ENCODE results near the gene PSMB5.

PSMB5 gene

DNA sequence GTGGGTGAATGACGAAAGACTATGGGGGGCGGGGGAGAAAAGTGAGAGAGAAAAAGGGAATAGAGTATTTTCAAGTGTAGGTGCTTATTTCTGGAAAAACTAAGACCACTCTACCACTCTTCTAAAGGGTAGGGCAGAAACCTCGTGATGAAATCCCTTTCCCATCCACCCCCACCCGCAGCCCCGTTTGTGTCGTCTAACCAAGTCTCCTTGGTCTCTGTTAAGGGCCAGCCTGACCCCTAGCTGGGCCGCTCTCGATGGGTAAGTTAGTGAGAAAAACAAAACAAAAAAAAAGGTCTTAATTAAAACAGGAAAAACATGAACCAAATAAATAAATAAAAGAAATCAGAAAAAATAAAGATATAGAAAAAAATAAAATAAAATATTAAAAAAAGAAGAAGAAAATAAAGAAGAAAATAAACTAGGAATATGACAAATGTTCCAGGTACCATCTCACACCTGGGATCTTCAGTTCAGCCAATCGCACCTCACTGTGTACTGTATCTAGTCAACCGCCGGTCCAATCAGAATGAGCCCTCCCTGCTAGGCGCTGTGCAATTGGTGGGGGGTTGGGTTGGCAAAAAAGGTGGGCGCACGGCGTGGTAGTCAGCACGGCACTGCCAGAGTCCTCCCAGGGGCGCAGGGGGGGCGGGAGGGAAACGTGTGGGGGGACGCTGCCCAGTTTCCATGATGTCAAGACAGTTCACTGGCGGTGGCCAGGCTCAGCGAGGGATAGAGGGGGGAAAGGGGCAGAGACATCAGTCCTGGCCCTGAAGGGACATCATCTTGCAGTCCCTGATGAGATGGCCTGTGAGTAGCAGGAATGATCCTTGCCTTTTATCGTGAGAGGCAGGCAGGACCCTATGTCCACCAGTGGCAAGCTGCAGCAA is 32.4 kb upstream of the PSMB5 start:
- Histone ChIP-seq H3K4me1 (ENCODE audit: control insufficient read depth, insufficient read depth, low read length) (peaks cover 13% of the 10 kb centered on the region), H3K9me3 (ENCODE audit: control insufficient read depth, insufficient read depth, low read depth, low read length) (no peaks in the 10 kb centered on the region), H3K4me3 (ENCODE audit: low read depth, low read length) (no peak overlapping the region), H3K27ac (ENCODE audit: extremely low read depth, low read depth, low read length) (no peak overlapping the region; the same call in 1 of the 2 replicates), H3K36me3 (ENCODE audit: control insufficient read depth in 2 of 2, insufficient read depth in 1 of 2, low read length in 2 of 2) (peaks cover 35 to 75% of the 10 kb centered on the region in 2 experiments)
- ChIA-PET POLR2A (interaction anchor here (0.8 to 2.0 kb wide), 5 partner anchors 8 to 94 kb away, joined by 3 to 20 read pairs (median 7); partner anchors contain the start of genes ACIN1 and C14orf119), CTCF (interaction anchor here (0.7 to 3.4 kb wide), 11 partner anchors 8 to 1007 kb away, joined by 3 to 58 read pairs (median 12); partner anchors contain the start of gene CDH24)
- TF ChIP-seq ZNF274 (IDR thresholded peaks at IDR 0.05; ENCODE audit: low read length) (no peak), ZNF274 (tag by site-specific recombination; IDR thresholded peaks at IDR 0.05; ENCODE audit: borderline replicate concordance) (no peak), YY1 (tag by site-specific recombination; IDR thresholded peaks at IDR 0.05) (no peak), ZNF792 (tag by site-specific recombination; IDR thresholded peaks at IDR 0.05) (no peak)
- TF ChIP-seq, protein P1, sequence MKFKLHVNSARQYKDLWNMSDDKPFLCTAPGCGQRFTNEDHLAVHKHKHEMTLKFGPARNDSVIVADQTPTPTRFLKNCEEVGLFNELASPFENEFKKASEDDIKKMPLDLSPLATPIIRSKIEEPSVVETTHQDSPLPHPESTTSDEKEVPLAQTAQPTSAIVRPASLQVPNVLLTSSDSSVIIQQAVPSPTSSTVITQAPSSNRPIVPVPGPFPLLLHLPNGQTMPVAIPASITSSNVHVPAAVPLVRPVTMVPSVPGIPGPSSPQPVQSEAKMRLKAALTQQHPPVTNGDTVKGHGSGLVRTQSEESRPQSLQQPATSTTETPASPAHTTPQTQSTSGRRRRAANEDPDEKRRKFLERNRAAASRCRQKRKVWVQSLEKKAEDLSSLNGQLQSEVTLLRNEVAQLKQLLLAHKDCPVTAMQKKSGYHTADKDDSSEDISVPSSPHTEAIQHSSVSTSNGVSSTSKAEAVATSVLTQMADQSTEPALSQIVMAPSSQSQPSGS (tag by site-specific recombination; IDR thresholded peaks at IDR 0.05; ENCODE audit: low read depth) = no peak

DNA sequence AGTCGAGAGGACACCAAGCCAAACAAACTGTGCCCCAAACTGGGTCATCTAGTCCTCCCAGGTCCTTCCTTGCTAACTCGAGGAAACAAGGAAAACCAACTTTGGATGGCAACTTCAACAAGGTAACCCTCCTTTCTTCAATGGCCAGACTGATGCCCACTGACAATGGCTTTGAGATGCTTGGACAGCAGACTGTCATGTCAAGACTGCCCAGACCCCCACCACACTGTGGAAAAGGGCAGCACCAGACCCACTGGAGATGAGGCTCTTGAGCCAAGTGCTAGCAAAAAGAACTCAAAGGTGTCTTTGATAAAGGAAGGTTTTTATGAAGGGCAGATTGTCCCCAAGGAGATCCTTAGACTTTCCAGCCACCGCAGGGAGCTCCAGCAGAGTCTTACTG is 31.7 kb upstream of the PSMB5 start:
- no peak overlapping the region; the same call in 1 of the 2 replicates for H3K27ac ChIP-seq (ENCODE audit: extremely low read depth, low read depth, low read length)
- CTCF ChIA-PET = interaction anchor here (0.6 to 3.4 kb wide), 5 partner anchors 10 to 84 kb away, joined by 3 to 49 read pairs (median 6); partner anchors contain the start of gene AJUBA
- peaks cover 7% of the 10 kb centered on the region for H3K4me1 ChIP-seq (ENCODE audit: control insufficient read depth, insufficient read depth, low read length)
- POLR2A ChIA-PET = interaction anchor here (0.8 to 1.4 kb wide), 2 partner anchors 8 to 11 kb away, joined by 3 read pairs; no protein-coding TSS in a partner anchor
- no peak overlapping the region for H3K4me3 ChIP-seq (ENCODE audit: low read depth, low read length)
- TF ChIP-seq FEZF1 (tag by site-specific recombination; IDR thresholded peaks at IDR 0.05) (no peak), ZNF529 (tag by site-specific recombination; IDR thresholded peaks at IDR 0.05; ENCODE audit: insufficient replicate concordance) (no peak), ZNF112 (tag by site-specific recombination; IDR thresholded peaks at IDR 0.05) (no peak), ZNF394 (tag by site-specific recombination; IDR thresholded peaks at IDR 0.05; ENCODE audit: borderline replicate concordance) (no peak), ZNF776 (tag by site-specific recombination; IDR thresholded peaks at IDR 0.05; ENCODE audit: borderline replicate concordance) (no peak), ZNF530 (tag by site-specific recombination; IDR thresholded peaks at IDR 0.05; ENCODE audit: low read depth) (no peak), MZF1 (tag by site-specific recombination; IDR thresholded peaks at IDR 0.05; ENCODE audit: borderline replicate concordance) (no peak), ZNF404 (tag by site-specific recombination; IDR thresholded peaks at IDR 0.05) (no peak), ZBTB1 (tag by site-specific recombination; IDR thresholded peaks at IDR 0.05) (no peak), KLF10 (tag by site-specific recombination; IDR thresholded peaks at IDR 0.05) (no peak), ZNF621 (tag by site-specific recombination; IDR thresholded peaks at IDR 0.05) (no peak), ZNF10 (tag by site-specific recombination; IDR thresholded peaks at IDR 0.05) (no peak)
- TF ChIP-seq, protein P2, sequence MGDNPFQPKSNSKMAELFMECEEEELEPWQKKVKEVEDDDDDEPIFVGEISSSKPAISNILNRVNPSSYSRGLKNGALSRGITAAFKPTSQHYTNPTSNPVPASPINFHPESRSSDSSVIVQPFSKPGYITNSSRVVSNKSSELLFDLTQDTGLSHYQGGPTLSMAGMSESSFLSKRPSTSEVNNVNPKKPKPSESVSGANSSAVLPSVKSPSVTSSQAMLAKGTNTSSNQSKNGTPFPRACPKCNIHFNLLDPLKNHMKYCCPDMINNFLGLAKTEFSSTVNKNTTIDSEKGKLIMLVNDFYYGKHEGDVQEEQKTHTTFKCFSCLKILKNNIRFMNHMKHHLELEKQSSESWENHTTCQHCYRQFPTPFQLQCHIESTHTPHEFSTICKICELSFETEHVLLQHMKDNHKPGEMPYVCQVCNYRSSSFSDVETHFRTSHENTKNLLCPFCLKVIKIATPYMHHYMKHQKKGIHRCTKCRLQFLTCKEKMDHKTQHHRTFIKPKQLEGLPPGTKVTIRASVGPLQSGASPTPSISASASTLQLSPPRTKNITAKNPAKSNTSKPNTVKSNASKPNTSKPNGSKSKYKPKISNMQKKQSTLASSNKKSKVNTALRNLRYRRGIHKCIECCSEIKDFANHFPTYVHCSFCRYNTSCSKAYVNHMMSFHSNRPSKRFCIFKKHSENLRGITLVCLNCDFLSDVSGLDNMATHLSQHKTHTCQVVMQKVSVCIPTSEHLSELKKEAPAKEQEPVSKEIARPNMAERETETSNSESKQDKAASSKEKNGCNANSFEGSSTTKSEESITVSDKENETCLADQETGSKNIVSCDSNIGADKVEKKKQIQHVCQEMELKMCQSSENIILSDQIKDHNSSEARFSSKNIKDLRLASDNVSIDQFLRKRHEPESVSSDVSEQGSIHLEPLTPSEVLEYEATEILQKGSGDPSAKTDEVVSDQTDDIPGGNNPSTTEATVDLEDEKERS (tag by site-specific recombination; IDR thresholded peaks at IDR 0.05) = no peak
- TF ChIP-seq, protein P3, sequence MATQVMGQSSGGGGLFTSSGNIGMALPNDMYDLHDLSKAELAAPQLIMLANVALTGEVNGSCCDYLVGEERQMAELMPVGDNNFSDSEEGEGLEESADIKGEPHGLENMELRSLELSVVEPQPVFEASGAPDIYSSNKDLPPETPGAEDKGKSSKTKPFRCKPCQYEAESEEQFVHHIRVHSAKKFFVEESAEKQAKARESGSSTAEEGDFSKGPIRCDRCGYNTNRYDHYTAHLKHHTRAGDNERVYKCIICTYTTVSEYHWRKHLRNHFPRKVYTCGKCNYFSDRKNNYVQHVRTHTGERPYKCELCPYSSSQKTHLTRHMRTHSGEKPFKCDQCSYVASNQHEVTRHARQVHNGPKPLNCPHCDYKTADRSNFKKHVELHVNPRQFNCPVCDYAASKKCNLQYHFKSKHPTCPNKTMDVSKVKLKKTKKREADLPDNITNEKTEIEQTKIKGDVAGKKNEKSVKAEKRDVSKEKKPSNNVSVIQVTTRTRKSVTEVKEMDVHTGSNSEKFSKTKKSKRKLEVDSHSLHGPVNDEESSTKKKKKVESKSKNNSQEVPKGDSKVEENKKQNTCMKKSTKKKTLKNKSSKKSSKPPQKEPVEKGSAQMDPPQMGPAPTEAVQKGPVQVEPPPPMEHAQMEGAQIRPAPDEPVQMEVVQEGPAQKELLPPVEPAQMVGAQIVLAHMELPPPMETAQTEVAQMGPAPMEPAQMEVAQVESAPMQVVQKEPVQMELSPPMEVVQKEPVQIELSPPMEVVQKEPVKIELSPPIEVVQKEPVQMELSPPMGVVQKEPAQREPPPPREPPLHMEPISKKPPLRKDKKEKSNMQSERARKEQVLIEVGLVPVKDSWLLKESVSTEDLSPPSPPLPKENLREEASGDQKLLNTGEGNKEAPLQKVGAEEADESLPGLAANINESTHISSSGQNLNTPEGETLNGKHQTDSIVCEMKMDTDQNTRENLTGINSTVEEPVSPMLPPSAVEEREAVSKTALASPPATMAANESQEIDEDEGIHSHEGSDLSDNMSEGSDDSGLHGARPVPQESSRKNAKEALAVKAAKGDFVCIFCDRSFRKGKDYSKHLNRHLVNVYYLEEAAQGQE (tag by site-specific recombination; IDR thresholded peaks at IDR 0.05) = no peak
- TF ChIP-seq, protein P4, sequence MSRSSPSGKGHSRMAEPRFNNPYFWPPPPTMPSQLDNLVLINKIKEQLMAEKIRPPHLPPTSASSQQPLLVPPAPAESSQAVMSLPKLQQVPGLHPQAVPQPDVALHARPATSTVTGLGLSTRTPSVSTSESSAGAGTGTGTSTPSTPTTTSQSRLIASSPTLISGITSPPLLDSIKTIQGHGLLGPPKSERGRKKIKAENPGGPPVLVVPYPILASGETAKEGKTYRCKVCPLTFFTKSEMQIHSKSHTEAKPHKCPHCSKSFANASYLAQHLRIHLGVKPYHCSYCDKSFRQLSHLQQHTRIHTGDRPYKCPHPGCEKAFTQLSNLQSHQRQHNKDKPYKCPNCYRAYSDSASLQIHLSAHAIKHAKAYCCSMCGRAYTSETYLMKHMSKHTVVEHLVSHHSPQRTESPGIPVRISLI (tag by site-specific recombination; IDR thresholded peaks at IDR 0.05) = no peak
- TF ChIP-seq, protein P5, sequence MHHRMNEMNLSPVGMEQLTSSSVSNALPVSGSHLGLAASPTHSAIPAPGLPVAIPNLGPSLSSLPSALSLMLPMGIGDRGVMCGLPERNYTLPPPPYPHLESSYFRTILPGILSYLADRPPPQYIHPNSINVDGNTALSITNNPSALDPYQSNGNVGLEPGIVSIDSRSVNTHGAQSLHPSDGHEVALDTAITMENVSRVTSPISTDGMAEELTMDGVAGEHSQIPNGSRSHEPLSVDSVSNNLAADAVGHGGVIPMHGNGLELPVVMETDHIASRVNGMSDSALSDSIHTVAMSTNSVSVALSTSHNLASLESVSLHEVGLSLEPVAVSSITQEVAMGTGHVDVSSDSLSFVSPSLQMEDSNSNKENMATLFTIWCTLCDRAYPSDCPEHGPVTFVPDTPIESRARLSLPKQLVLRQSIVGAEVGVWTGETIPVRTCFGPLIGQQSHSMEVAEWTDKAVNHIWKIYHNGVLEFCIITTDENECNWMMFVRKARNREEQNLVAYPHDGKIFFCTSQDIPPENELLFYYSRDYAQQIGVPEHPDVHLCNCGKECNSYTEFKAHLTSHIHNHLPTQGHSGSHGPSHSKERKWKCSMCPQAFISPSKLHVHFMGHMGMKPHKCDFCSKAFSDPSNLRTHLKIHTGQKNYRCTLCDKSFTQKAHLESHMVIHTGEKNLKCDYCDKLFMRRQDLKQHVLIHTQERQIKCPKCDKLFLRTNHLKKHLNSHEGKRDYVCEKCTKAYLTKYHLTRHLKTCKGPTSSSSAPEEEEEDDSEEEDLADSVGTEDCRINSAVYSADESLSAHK (tag by site-specific recombination; IDR thresholded peaks at IDR 0.05) = no peak
- no peaks in the 10 kb centered on the region for H3K9me3 ChIP-seq (ENCODE audit: control insufficient read depth, insufficient read depth, low read depth, low read length)
- H3K36me3 ChIP-seq (ENCODE audit: control insufficient read depth in 2 of 2, insufficient read depth in 1 of 2, low read length in 2 of 2) = peaks cover 40 to 82% of the 10 kb centered on the region in 2 experiments

Measured in HEK293 (cell line).